ENCODE data around the gene ENOX1.

Gene ENOX1

GRCh38 chr13:43737392-43737923 lies 49.3 kb downstream of the ENOX1 start:
- DNase-seq = no peak

GRCh38 chr13:43732726-43733125 lies 54.0 kb downstream of the ENOX1 start:
- DNase-seq = no peak

- no peak for DNase-seq
These were observed 55.5 kb downstream of the ENOX1 start for GRCh38 chr13:43731296-43731695.

GRCh38 chr13:43730642-43731041 lies 56.1 kb downstream of the ENOX1 start:
- DNase-seq = no peak

GRCh38 chr13:43728421-43728820 lies 58.4 kb downstream of the ENOX1 start:
- DNase-seq = no peak

- no peak for DNase-seq
These were observed 58.9 kb downstream of the ENOX1 start for GRCh38 chr13:43727856-43728255.

- DNase-seq = no peak
These were observed 61.3 kb downstream of the ENOX1 start for GRCh38 chr13:43725460-43725859.

GRCh38 chr13:43720780-43721397 lies 65.9 kb downstream of the ENOX1 start:
- DNase-seq = no peak

- no peak for DNase-seq
These were observed 88.0 kb downstream of the ENOX1 start for GRCh38 chr13:43698758-43699157.

- DNase-seq = no peak
These were observed 88.8 kb downstream of the ENOX1 start for GRCh38 chr13:43698009-43698408.

GRCh38 chr13:43697323-43697722 lies 89.4 kb downstream of the ENOX1 start:
- no peak for DNase-seq

- DNase-seq = no peak
These were observed 92.6 kb downstream of the ENOX1 start for GRCh38 chr13:43694146-43694664.

GRCh38 chr13:43693639-43694038 lies 93.1 kb downstream of the ENOX1 start:
- no peak for DNase-seq

GRCh38 chr13:43688227-43688907 lies 98.4 kb downstream of the ENOX1 start:
- no peak for DNase-seq

GRCh38 chr13:43687038-43687437 lies 99.7 kb downstream of the ENOX1 start:
- no peak for DNase-seq

- no peak for DNase-seq
These were observed 100.2 kb downstream of the ENOX1 start for GRCh38 chr13:43686557-43686956.

GRCh38 chr13:43684963-43685725 lies 101.6 kb downstream of the ENOX1 start:
- no peak for DNase-seq

GRCh38 chr13:43682701-43683100 lies 104.1 kb downstream of the ENOX1 start:
- no peak for DNase-seq

GRCh38 chr13:43676320-43676719 lies 110.5 kb downstream of the ENOX1 start:
- DNase-seq = no peak

- DNase-seq = no peak
These were observed 111.2 kb downstream of the ENOX1 start for GRCh38 chr13:43675577-43675976.

- no peak for DNase-seq
These were observed 116.8 kb downstream of the ENOX1 start for GRCh38 chr13:43669964-43670363.

- DNase-seq = no peak
These were observed 117.7 kb downstream of the ENOX1 start for GRCh38 chr13:43669101-43669500.

- DNase-seq = no peak
These were observed 120.4 kb downstream of the ENOX1 start for GRCh38 chr13:43666403-43666802.

GRCh38 chr13:43665388-43665787 lies 121.4 kb downstream of the ENOX1 start:
- no peak for DNase-seq
